ENCODE results near the gene PTTG1.

DNA sequence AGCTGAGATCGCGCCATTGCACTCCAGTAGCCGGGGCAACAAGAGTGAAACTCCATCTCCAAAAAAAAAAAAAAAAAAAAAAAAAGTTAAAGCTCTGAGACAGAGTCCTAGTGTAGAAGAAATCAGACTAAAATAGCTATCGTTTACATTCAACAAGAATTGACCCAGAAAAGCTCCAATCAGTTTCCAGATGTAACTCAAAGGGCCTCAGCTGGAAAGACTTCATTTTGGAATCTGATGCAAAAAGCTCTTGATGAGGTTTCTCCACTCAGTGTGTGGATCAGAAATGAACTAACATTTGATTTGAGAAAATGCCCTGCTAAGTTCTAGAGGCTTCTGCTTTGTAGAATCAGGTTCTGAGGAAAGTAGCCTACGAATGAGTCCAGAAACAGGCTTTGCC is 44.0 kb upstream of the PTTG1 start:
- TF ChIP-seq, protein P1, sequence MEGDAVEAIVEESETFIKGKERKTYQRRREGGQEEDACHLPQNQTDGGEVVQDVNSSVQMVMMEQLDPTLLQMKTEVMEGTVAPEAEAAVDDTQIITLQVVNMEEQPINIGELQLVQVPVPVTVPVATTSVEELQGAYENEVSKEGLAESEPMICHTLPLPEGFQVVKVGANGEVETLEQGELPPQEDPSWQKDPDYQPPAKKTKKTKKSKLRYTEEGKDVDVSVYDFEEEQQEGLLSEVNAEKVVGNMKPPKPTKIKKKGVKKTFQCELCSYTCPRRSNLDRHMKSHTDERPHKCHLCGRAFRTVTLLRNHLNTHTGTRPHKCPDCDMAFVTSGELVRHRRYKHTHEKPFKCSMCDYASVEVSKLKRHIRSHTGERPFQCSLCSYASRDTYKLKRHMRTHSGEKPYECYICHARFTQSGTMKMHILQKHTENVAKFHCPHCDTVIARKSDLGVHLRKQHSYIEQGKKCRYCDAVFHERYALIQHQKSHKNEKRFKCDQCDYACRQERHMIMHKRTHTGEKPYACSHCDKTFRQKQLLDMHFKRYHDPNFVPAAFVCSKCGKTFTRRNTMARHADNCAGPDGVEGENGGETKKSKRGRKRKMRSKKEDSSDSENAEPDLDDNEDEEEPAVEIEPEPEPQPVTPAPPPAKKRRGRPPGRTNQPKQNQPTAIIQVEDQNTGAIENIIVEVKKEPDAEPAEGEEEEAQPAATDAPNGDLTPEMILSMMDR (IDR thresholded peaks at IDR 0.05) = no peak
- TF ChIP-seq POLR2AphosphoS5 (IDR thresholded peaks at IDR 0.05) = no peak
- TF ChIP-seq POLR2A (IDR thresholded peaks at IDR 0.05) = no peak

All from breast epithelium (tissue), 3 donors.